Epithelial cell of umbilical artery (primary cell): ENCODE results near the gene RANBP3L. TPM values are rescaled to one million over a fixed set of nuclear protein-coding genes. Genes with fewer than 3 reads are reported as not detected.

ENCODE experiments used
- total RNA-seq: library from RNA; depleted of rRNA; stranded (reverse); fragments of >200 nt; gene quantifications from 2 replicates; pipeline ENCODE4 v1.2.3, GENCODE V29; 2014

Gene RANBP3L, protein sequence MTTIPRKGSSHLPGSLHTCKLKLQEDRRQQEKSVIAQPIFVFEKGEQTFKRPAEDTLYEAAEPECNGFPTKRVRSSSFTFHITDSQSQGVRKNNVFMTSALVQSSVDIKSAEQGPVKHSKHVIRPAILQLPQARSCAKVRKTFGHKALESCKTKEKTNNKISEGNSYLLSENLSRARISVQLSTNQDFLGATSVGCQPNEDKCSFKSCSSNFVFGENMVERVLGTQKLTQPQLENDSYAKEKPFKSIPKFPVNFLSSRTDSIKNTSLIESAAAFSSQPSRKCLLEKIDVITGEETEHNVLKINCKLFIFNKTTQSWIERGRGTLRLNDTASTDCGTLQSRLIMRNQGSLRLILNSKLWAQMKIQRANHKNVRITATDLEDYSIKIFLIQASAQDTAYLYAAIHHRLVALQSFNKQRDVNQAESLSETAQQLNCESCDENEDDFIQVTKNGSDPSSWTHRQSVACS
- not detected in 2 replicates for total RNA-seq

DNA sequence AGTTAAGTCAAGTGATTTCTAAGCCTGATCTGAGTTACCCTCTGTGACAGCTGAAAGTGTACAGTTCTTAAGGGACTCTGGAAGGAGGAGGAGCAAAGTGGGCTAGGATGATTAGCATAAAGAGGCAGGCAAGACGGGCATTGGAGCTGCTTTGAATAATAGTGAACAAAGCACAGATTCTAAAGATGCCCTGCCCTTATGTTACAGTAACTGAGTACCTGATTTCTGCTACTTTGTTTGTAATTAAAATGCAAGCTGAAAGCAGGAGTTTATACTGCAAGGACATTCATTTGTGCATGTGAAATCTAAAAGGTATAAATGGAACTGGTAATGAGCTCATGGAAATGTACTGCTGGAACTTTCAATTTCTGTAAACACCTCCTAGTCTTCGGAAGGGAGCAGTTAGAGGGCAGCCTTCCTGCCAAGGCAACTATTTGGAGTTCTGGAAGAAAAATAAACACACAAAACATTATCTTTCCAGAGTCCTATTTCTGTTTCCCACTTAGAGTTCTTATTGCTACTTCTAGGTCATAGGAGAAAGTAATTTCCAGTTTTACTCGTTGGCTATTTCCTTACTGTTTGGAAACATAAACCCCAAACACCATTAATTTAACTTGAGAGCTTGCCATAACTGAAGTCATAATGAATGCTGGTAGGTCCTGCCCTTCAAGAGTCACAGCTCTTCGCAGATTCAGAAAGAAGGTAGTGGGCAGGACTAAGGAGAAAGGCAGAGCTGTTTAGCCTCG, at the start of gene RANBP3L:
RANBP3L (minus strand) TSS at position 45 of the 746 bp plus-strand sequence. CDS start 486 bp downstream, outside the sequence.

DNA sequence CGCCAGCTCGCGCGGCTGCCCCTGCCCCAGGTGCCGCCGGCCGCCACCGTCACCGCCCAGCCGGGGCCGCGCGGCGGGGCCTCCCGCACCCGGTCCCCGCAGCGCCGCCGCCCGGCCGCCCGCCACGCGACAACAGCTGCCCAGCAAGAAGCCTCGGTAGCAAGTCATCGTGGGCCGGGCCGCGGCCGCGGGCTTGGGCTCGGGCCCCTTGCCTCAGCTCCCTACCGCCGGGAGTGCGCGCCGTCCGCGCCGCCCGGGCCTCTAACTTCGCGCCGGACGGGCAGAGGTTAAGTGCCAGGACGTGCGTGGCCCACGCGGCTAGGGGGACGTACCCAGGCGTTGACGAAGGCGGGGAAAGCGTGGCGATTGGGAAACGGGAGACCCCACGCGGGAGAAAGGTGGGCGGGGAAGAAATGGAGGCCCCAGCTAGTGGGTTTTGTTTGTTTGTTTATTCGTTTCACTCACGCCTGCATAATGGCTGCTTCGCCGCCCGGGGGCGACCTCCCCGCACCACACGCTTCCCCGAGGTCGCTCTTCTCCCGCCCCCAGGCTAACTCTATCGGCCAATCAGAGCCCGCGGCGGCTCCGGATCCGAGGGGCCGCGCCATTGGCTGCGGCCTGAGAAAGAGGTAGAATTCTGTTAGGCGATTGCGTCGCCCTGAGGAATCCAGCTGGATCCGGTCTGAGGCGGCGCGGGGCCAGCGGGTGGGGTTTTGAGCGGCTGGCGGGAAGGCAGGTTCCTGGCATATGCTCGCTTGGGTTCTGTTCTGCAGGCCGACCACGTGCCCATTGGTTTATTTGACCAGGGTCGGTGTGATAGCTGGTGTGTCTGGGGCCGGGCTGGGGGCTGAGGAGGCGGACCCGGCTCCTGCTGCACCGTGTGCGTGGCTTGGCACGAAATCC, 59.8 kb downstream of the RANBP3L start, which contains the start of gene NADK2:
NADK2 (minus strand) TSS at position 295 of the 903 bp plus-strand sequence; CDS start at position 168, 127 bp downstream.

Other genes with a start within 250 kb of the RANBP3L start
- not detected in 2 replicates for gene UGT3A2, start 235.0 kb downstream of the RANBP3L start, total RNA-seq
- gene LMBRD2, start 150.0 kb downstream of the RANBP3L start, total RNA-seq = 5.5 and 7.9 TPM in 2 replicates
- 28.6 and 42.2 TPM in 2 replicates for gene SKP2, start 149.8 kb downstream of the RANBP3L start, total RNA-seq
- gene NADK2, start 60.0 kb downstream of the RANBP3L start, total RNA-seq = 18.5 and 25.1 TPM in 2 replicates